AG04450 (cell line): ENCODE results near the gene CNTNAP2. TPM values are rescaled to one million over a fixed set of nuclear protein-coding genes. Genes with fewer than 3 reads are reported as not detected.

Experiments used
- CTCF ChIA-PET: fragments of 300-600, 350-600 bp; formaldehyde crosslinking; extraction: SDS; loops from one replicate; lab custom pipeline; 2022; ENCODE audit warnings: antibody characterized with exemption, inconsistent platforms; lab: Charles Lee
- POLR2A ChIA-PET: fragments of 350-600 bp; formaldehyde crosslinking; extraction: SDS; loops from one replicate; lab custom pipeline; 2021; ENCODE audit warnings: antibody characterized with exemption, inconsistent platforms; lab: Yijun Ruan, JAX
- DNase-seq: peaks from one replicate; pipeline ENCODE4 v3.0.0-alpha.2; 2011; ENCODE audit warnings: low read depth, low spot score
- H3K27ac ChIP-seq: one replicate; pipeline ENCODE4 v1.5.1; 2012; ENCODE audit warnings: low read depth, low read length, control low read depth
- H3K27me3 ChIP-seq: one replicate; pipeline ENCODE4 v1.6.0; 2012; ENCODE audit warnings: low read length; ENCODE audit not compliant: control insufficient read depth, insufficient read depth
- H3K4me3 ChIP-seq: 2 replicates; pipeline ENCODE4 v1.5.1; 2011; ENCODE audit warnings: mild to moderate bottlenecking, low read depth, low read length, control low read depth
- H3K9me3 ChIP-seq: 2 replicates; pipeline ENCODE4 v1.5.1; 2012; ENCODE audit warnings: low read length; ENCODE audit not compliant: control insufficient read depth, insufficient read depth
- CTCF ChIP-seq: IDR thresholded peaks from 2 replicates; pipeline ENCODE4 v1.5.1; 2011; ENCODE audit warnings: low read depth, low read length, control low read depth, inconsistent platforms
- polyA plus RNA-seq: library from polyadenylated mRNA; depleted of rRNA; stranded (reverse); fragments of >200 nt; gene quantifications from 2 replicates; pipeline ENCODE4 v1.2.3, GENCODE V29; 2011

The CNTNAP2 gene
- polyA plus RNA-seq, 1 experiment = not detected

DNA sequence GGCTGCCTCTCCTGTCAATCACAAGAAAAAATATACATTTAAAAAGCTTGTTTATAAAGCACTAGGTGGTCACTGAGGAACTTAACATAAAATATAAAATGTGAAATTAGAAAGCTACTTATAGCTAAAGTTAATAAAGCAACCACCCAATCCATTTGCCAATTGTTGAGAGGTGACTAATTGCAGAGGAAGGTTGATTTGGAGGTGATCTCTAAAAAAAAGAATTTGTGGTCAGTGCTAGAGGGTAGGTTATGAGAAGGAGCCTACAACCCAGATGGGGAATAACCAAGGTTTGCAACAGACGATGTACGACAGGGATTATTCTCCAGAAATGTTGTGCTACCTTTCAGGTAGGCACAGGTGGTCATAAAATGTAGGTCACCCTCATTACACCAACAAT lies 2029.7 kb downstream of the CNTNAP2 start:
- CTCF ChIA-PET = no interaction called here
- POLR2A ChIA-PET = no interaction called here
- Histone ChIP-seq H3K27ac (no peak overlapping the region), H3K4me3 (no peak overlapping the region), H3K27me3 (no peaks in the 10 kb centered on the region), H3K9me3 (peaks cover 14% of the 10 kb centered on the region)
- DNase-seq = no peak
- TF ChIP-seq CTCF = no peak

DNA sequence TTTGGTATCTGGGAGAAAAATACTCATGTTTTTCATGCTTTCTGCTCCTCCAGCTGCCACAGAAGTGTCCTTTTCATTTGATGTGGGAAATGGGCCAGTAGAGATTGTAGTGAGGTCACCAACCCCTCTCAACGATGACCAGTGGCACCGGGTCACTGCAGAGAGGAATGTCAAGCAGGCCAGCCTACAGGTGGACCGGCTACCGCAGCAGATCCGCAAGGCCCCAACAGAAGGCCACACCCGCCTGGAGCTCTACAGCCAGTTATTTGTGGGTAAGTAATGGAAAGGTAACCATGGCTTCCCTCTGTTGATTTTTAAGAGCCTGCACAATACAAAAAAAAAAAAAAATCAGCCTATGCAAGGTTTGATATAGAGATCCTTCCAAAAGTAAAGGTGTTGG lies 2030.8 kb downstream of the CNTNAP2 start:
- Histone ChIP-seq H3K4me3 (no peak overlapping the region), H3K27me3 (no peaks in the 10 kb centered on the region), H3K27ac (no peak overlapping the region), H3K9me3 (peaks cover 18% of the 10 kb centered on the region)
- CTCF ChIA-PET = no interaction called here
- no peak for DNase-seq
- POLR2A ChIA-PET = no interaction called here
- no peak for TF ChIP-seq CTCF

DNA sequence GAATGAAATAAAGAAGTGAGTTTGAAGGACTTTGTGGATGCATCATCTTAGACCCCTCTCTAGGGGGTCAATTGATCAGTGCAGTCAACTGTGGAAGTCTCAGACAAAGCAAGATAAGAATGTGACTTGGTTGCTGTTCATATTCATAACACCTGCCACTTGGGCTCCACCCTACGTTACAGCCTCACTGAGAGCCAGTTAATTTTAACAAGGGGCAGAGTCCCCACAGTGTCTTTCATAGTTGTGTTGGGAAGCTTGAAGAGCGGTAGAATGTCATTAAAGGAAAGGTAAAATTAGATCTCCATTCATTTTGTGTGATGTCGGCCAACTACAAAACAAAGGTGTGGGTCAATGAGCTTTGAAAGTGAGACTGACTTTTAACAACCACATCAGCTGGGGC lies 2031.9 kb downstream of the CNTNAP2 start:
- Histone ChIP-seq H3K9me3 (peaks cover 21% of the 10 kb centered on the region), H3K27ac (no peak overlapping the region), H3K4me3 (no peak overlapping the region), H3K27me3 (no peaks in the 10 kb centered on the region)
- CTCF ChIA-PET = no interaction called here
- TF ChIP-seq CTCF = no peak
- POLR2A ChIA-PET = no interaction called here
- no peak for DNase-seq

- peaks cover 26% of the 10 kb centered on the region for H3K9me3 ChIP-seq
- TF ChIP-seq CTCF = no peak
- no peak overlapping the region for H3K27ac ChIP-seq
- H3K27me3 ChIP-seq = no peaks in the 10 kb centered on the region
- no peak for DNase-seq
- POLR2A ChIA-PET = no interaction called here
- CTCF ChIA-PET = no interaction called here
- H3K4me3 ChIP-seq = no peak overlapping the region
Observed at GRCh38 chr7:148149730-148150129, 2033.1 kb downstream of the CNTNAP2 start.

- no peak for TF ChIP-seq CTCF
- POLR2A ChIA-PET = no interaction called here
- Histone ChIP-seq H3K27me3 (no peaks in the 10 kb centered on the region), H3K9me3 (peaks cover 44% of the 10 kb centered on the region), H3K4me3 (no peak overlapping the region), H3K27ac (no peak overlapping the region)
- DNase-seq = no peak
- CTCF ChIA-PET = no interaction called here
Observed at GRCh38 chr7:148151778-148152177, 2035.2 kb downstream of the CNTNAP2 start.
